GM18502 (cell line): ENCODE results near the gene AUP1.
A peak's percentile ranks its signal among the peaks of the same experiment; 100 is the strongest.

Source experiments
- ATAC-seq: cut with Tn5 transposase; IDR thresholded peaks from one replicate; pipeline ENCODE4 v1.9.1; 2021; ENCODE audit warnings: mild to moderate bottlenecking; ENCODE audit not compliant: unreplicated experiment, poor library complexity

Gene AUP1

GRCh38 chr2:74538881-74539339, 9.4 kb upstream of the AUP1 start:
- peak; percentile 53 for ATAC-seq

GRCh38 chr2:74537140-74537539, 7.6 kb upstream of the AUP1 start:
- no peak for ATAC-seq

GRCh38 chr2:74536166-74536950, 6.9 kb upstream of the AUP1 start:
- no peak for ATAC-seq

- ATAC-seq = no peak
These were observed 6.0 kb upstream of the AUP1 start for GRCh38 chr2:74535440-74535965.

- ATAC-seq = no peak
These were observed 4.9 kb upstream of the AUP1 start for GRCh38 chr2:74534411-74534810.

- no peak for ATAC-seq
These were observed 4.0 kb upstream of the AUP1 start for GRCh38 chr2:74533464-74533863.

GRCh38 chr2:74532222-74532621, 2.7 kb upstream of the AUP1 start:
- no peak for ATAC-seq

- no peak for ATAC-seq
These were observed 2.2 kb upstream of the AUP1 start for GRCh38 chr2:74531666-74532065.

GRCh38 chr2:74530239-74531187, 1.0 kb upstream of the AUP1 start:
- ATAC-seq = peak; percentile 37

- ATAC-seq = peak; percentile 7
These were observed 728 bp downstream of the AUP1 start for GRCh38 chr2:74528600-74529356.

- no peak for ATAC-seq
These were observed 1.8 kb downstream of the AUP1 start for GRCh38 chr2:74527741-74528140.

GRCh38 chr2:74526649-74527230, 2.8 kb downstream of the AUP1 start:
- ATAC-seq = no peak

GRCh38 chr2:74525717-74526648, 3.5 kb downstream of the AUP1 start, which contains the start of gene DQX1:
DQX1 (minus strand) TSS chr2:74526231; CDS start chr2:74525729, 502 bp downstream.
- peak; percentile 22 for ATAC-seq

- no peak for ATAC-seq
These were observed 4.4 kb downstream of the AUP1 start for GRCh38 chr2:74524955-74525716.

GRCh38 chr2:74524005-74524404, 5.5 kb downstream of the AUP1 start:
- no peak for ATAC-seq

- ATAC-seq = no peak
These were observed 7.0 kb downstream of the AUP1 start for GRCh38 chr2:74522516-74522915.

GRCh38 chr2:74516650-74517049, 12.9 kb downstream of the AUP1 start:
- ATAC-seq = no peak
